GM15510 (cell line): ENCODE measurements around the gene MTIF3.

Source experiments
- POLR2A ChIP-seq: IDR thresholded peaks from 3 replicates; pipeline ENCODE4 v1.6.1; 2011; ENCODE audit warnings: borderline replicate concordance; ENCODE audit not compliant: insufficient read length; ENCODE audit errors: extremely low read depth

Gene MTIF3

GRCh38 chr13:27472441-27472840 lies 22.1 kb upstream of the MTIF3 start:
- TF ChIP-seq POLR2A = no peak

DNA sequence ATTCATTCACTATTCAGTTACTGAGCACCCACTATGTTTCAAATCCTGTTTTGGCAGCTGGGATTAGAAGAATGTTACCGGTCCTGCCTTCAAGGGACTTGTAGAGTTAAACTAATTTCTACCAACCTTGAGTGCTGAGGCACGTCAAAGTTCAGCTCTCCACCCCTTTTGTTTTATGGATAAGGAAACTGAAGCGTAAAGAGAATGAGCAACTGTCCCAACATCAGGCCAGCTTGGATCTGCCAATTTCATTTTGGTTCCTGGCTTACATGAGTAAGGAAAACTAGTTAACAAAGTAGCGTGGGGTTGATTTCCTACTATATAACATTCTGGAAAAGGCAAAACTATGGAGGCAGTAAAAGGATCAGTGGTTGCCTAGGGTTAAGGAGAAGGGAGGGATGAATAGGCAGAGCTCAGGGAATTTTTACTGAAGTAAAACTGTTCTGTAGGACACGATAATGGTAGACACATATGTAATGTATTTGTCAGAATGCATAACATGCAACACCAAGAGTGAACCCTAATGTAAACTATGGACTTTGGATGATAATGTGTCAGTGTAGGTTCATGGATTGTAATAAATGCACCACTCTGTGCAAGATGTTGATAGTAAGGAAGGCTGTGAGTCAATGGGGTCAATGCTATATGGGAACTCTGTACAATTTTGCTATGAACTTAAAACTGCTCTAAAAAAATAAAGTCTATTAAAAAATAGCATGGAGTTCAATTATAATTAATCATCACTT lies 19.9 kb upstream of the MTIF3 start:
- no peak for TF ChIP-seq POLR2A

DNA sequence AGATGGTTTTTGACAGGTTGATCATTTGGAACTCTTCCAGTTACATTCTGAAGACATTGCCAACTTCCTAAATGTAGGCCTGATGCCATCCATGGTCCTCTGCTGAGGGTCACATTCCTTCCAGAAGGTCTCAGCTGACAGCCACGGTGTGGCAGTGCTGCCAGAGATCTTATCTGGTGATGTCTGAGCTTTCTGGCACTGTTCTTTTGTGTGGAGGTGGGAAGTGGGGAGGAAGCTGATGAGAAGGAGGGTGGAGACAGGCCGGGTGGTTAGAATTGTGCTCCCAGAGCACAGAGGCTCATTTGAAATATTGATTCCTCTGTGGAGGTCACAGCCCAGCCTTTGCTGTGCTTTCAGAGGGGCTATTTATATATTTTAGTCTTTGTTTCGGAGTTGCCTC lies 16.1 kb upstream of the MTIF3 start:
- TF ChIP-seq POLR2A = no peak

DNA sequence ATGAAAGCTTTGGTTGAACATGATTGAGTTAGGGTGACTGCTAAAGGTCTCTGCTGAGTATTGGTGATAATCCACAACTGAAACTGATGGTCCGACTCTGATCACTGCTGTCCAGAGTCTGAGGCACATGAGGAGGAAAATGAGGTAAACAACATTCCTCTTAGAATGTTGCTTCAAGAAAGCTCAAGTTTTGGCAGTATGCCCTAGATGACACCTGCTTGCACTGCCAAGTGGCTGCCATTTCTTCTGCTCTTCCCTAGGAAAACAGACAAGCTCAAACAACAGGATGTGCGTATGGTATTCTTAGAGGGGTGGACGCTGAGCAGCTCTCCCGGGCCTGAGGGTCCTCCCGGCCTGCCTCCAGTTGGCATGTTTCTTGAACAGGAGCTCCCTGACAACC lies 15.2 kb upstream of the MTIF3 start:
- TF ChIP-seq POLR2A = no peak

DNA sequence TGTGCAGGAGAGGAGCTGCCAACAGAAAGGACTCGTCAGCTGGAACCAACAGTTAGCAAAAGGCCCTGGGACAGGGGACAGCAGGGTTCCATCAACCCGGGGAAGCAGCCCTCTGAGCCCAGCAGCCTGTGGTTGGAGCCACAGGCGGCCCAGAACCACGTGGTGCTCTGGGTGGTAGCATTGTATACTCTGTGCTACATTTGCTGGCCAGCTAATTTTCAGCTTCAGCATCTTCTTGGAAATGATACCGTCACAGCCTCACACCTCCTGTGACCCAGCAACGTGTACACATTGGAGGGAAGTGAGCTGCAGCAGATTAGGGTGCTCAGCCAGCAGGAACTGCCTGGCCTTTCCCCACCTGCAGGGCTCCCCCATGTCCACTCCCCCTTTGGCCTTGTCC lies 13.1 kb upstream of the MTIF3 start:
- TF ChIP-seq POLR2A = no peak

GRCh38 chr13:27461940-27462584 lies 11.7 kb upstream of the MTIF3 start:
- TF ChIP-seq POLR2A = no peak

DNA sequence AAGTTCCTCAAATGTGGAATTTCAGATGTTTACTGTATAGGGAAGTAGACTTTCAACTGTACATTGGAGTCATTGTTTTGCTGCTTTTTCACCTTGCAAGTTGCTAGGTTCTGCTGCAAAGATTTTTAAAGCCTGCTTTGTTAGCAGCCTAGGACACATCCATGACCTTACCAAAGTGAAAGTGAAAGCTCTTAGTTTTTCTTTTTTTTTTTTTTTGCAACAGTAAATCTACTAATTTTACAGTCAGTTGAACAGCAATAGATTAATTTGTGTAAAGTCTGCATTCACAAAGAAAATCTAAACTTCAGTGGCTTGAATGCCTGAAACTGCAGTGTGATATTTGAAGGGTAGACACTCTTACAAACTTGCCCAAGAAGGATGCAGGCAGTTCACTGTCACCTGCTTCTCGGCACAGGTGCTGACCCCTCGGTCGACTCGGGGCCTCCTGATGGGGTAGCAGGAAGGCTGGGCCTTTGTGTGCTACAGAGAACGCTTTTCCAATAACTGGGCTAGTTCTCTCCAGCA lies 5.0 kb upstream of the MTIF3 start:
- no peak for TF ChIP-seq POLR2A

GRCh38 chr13:27450921-27451471 lies 632 bp upstream of the MTIF3 start:
- TF ChIP-seq POLR2A = no peak

DNA sequence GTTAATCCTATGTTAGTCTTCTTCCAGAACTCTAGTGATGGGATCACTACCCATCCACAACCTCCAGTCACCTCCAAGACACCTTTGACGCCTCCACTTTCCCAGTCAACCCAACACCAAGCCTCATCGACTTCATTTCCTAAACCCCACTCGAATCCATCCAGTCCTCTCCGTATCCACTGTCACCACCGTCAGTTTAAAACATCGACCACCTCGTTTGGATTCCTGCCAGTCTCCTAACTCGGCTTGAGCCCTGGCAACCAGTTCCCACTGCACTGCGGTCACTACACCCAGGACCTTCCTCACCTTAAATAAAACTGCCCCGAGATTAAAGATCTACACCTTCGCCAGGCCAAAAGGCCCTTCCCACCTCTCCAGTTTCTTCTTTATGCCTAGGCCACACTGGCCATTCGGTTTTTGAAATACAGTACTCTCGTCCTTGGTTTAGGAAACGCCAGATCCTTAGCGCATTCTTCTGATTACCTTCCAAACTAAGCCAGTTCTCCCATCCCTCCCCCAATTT lies 1.2 kb downstream of the MTIF3 start:
- no peak for TF ChIP-seq POLR2A

DNA sequence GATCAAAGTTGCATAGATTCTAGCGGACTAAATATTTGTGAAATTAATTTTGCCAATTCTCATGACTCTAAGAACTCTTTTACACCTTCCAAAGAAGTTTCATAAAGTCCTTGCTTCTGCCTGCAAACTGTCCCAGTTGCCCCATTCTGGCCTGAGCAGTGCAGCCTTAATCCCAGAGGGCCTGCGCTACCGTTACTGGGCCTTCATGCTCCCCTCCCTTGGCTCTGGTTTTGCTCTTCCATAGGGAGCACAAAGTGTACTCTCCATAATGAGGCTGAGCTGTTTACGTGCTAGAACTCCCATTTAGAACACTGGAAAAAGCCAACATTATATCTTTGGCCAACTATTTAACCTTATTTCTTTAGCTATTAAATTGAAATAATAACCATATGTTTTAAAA lies 2.1 kb downstream of the MTIF3 start:
- no peak for TF ChIP-seq POLR2A

DNA sequence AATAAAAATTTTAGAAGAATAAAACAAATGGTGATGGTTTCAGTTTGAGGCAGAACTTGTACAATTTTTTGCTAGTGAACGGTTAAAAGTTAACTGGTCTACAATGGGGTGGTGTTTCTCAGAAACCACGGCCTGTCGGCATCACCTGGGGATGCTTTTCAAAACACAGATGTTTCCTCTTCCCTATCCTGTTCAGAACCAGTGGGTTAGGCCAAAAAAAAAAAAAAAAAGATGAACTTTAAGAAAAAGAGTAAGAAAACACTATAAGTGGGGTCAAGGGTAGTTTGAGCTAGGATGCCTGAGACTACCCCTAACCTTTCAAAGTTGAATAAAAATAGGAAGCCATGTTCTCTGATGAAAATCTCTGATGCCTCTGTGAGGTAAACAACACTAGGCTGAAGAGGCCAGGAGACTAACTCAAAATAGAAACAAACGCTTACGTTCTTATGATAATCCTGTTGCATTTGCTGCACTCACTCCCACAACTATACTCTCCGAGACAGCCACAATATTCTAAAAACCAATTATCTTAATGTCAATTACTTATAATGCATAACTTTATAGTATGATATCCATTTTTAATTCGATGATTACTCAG lies 3.3 kb downstream of the MTIF3 start:
- TF ChIP-seq POLR2A = no peak

DNA sequence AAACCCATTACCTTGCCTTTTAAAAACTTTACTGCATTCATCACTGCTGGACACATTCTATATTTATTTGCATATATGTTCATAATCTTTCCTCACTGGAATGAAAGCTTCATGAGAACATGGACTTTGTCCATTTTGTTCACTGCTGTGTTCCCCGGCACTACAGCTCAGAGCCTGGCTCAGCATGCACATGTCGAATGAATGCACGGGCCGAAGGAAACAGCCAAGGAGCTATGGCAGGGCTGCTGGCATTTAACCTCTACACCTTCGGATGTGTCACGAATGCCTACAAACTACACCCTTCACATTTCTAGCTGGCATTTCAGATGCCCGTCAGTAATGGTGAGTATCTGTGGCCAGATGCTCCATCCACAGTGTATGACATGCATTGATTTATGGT lies 7.6 kb downstream of the MTIF3 start:
- no peak for TF ChIP-seq POLR2A

GRCh38 chr13:27442071-27442647 lies 8.2 kb downstream of the MTIF3 start:
- no peak for TF ChIP-seq POLR2A

GRCh38 chr13:27440408-27440807 lies 10.0 kb downstream of the MTIF3 start:
- no peak for TF ChIP-seq POLR2A

GRCh38 chr13:27437126-27437525 lies 13.2 kb downstream of the MTIF3 start:
- no peak for TF ChIP-seq POLR2A
